HepG2 (cell line): ENCODE data around the gene CDK13. TPM values are rescaled to one million over a fixed set of nuclear protein-coding genes. Genes with fewer than 3 reads are reported as not detected.

ENCODE experiments used
- AGO2 ChIP-seq: fragments of 200-400 bp; formaldehyde crosslinking; optimal IDR thresholded peaks from 2 replicates; pipeline ENCODE3; 2017; ENCODE audit warnings: mild to moderate bottlenecking, low read depth, low read length, moderate library complexity
- ATAD3A ChIP-seq: sonication (generic); formaldehyde crosslinking; IDR thresholded peaks from 2 replicates; pipeline ENCODE4 v1.4.0; 2020; ENCODE audit warnings: missing genetic modification reagents
- BRF2 ChIP-seq: sonication (generic); formaldehyde crosslinking; IDR thresholded peaks from 2 replicates; pipeline ENCODE4 v1.8.1; 2022; ENCODE audit warnings: mild to moderate bottlenecking, missing genetic modification reagents
- CSRNP1 ChIP-seq: sonication (generic); formaldehyde crosslinking; IDR thresholded peaks from 2 replicates; pipeline ENCODE4 v1.8.1; 2023; ENCODE audit warnings: mild to moderate bottlenecking, missing genetic modification reagents
- ISX ChIP-seq: sonication (generic); formaldehyde crosslinking; conservative IDR thresholded peaks from 2 replicates; pipeline ENCODE4 v1.5.0; 2020; ENCODE audit warnings: missing genetic modification reagents
- KDM5B ChIP-seq: sonication (generic); formaldehyde crosslinking; IDR thresholded peaks from 2 replicates; pipeline ENCODE4 v1.4.0; 2020; ENCODE audit warnings: missing genetic modification reagents, mild to moderate bottlenecking, borderline replicate concordance
- NAIF1 ChIP-seq: sonication (generic); formaldehyde crosslinking; IDR thresholded peaks from 2 replicates; pipeline ENCODE4 v1.5.0; 2020; ENCODE audit warnings: mild to moderate bottlenecking, missing genetic modification reagents, borderline replicate concordance
- NR2F1 ChIP-seq, 2 experiments: fragments of 450-650 bp in 1 of 2; formaldehyde crosslinking in 1 of 2; IDR thresholded peaks; 2 replicates each; pipeline versions ENCODE4 v1.5.0 to v1.6.1; 2016 to 2020; ENCODE audit warnings: mild to moderate bottlenecking in 1 of 2, missing compliant biosample characterization in 1 of 2, missing genetic modification reagents in 1 of 2, moderate library complexity in 1 of 2
- SNRNP70 ChIP-seq: fragments of 200-400 bp; formaldehyde crosslinking; IDR thresholded peaks from 2 replicates; pipeline ENCODE4 v1.6.1; 2017; ENCODE audit warnings: mild to moderate bottlenecking, low read depth, low read length, moderate library complexity
- TRIM22 ChIP-seq: fragments of 450-650 bp; IDR thresholded peaks from 2 replicates; pipeline ENCODE4 v1.6.1; 2017
- U2AF1 ChIP-seq: fragments of 200-400 bp; formaldehyde crosslinking; optimal IDR thresholded peaks from 2 replicates; pipeline ENCODE3; 2017; ENCODE audit warnings: mild to moderate bottlenecking, low read depth, low read length
- U2AF2 ChIP-seq: fragments of 200-400 bp; formaldehyde crosslinking; IDR thresholded peaks from 2 replicates; pipeline ENCODE4 v1.6.1; 2017; ENCODE audit warnings: low read depth, mild to moderate bottlenecking, low read length
- ZBTB7A ChIP-seq: sonication (generic); formaldehyde crosslinking; IDR thresholded peaks from 2 replicates; pipeline ENCODE4 v1.8.0; 2022; ENCODE audit warnings: mild to moderate bottlenecking, missing genetic modification reagents
- ZC3H13 ChIP-seq: sonication (generic); formaldehyde crosslinking; IDR thresholded peaks from 2 replicates; pipeline ENCODE4 v1.8.1; 2023; ENCODE audit warnings: mild to moderate bottlenecking, missing genetic modification reagents, moderate library complexity
- ZFP90 ChIP-seq: sonication (generic); formaldehyde crosslinking; IDR thresholded peaks from 2 replicates; pipeline ENCODE4 v1.8.0; 2022; ENCODE audit warnings: missing genetic modification reagents, mild to moderate bottlenecking, inconsistent platforms, borderline replicate concordance
- ZNF3 ChIP-seq: IDR thresholded peaks from 2 replicates; pipeline ENCODE4 v1.7.0; 2017; ENCODE audit warnings: inconsistent platforms
- ZNF501 ChIP-seq: sonication (generic); formaldehyde crosslinking; IDR thresholded peaks from 2 replicates; pipeline ENCODE4 v1.5.1; 2020; ENCODE audit warnings: mild to moderate bottlenecking, moderate library complexity, missing genetic modification reagents
- ZNF547 ChIP-seq: sonication (generic); formaldehyde crosslinking; IDR thresholded peaks from 2 replicates; pipeline ENCODE4 v1.5.1; 2020; ENCODE audit warnings: mild to moderate bottlenecking, missing genetic modification reagents
- ZNF629 ChIP-seq: sonication (generic); formaldehyde crosslinking; conservative IDR thresholded peaks from 2 replicates; pipeline ENCODE4 v1.5.0; 2020; ENCODE audit warnings: missing genetic modification reagents
- polyA plus RNA-seq, 8 experiments: library from polyadenylated mRNA; depleted of rRNA in 3 of 8; stranded (reverse) in 7 of 8; unstranded in 1 of 8; fragments of >200 nt; fragmentation: Illumina TruSeq in 4 of 8; extraction: Trizol in 4 of 8; gene quantifications; 2 replicates each; pipeline versions ENCODE4 v1.2.1 to v1.2.3, GENCODE V29; 2011 to 2016; ENCODE audit warnings: low read depth in 4 of 8, missing spikeins in 1 of 8, mixed read lengths in 1 of 8; ENCODE audit not compliant: insufficient read depth in 1 of 8
- total RNA-seq, 5 experiments: library from RNA; depleted of rRNA; stranded (reverse); fragments of >200 nt; fragmentation: Illumina TruSeq; extraction: Trizol; gene quantifications; 2 replicates each; pipeline ENCODE4 v1.2.3, GENCODE V29; 2016; ENCODE audit warnings: low read depth in 1 of 5
- TF ChIP-seq, protein P1 (sequence below), 2 experiments: sonication (generic) in 1 of 2; formaldehyde crosslinking in 1 of 2; IDR thresholded peaks; 2 replicates each; pipeline versions ENCODE4 v1.5.1 to v1.6.1; 2011 to 2020; ENCODE audit warnings: borderline replicate concordance in 1 of 2, low read depth in 1 of 2, low read length in 1 of 2, mild to moderate bottlenecking in 1 of 2, missing genetic modification reagents in 1 of 2, moderate library complexity in 1 of 2

CDK13 gene
- total and polyA plus RNA-seq, 2 of the 13 experiments (the other 11 are each of a cell fraction or from before 2014, with no cell fraction given) = 21.0 to 40.9 TPM

DNA sequence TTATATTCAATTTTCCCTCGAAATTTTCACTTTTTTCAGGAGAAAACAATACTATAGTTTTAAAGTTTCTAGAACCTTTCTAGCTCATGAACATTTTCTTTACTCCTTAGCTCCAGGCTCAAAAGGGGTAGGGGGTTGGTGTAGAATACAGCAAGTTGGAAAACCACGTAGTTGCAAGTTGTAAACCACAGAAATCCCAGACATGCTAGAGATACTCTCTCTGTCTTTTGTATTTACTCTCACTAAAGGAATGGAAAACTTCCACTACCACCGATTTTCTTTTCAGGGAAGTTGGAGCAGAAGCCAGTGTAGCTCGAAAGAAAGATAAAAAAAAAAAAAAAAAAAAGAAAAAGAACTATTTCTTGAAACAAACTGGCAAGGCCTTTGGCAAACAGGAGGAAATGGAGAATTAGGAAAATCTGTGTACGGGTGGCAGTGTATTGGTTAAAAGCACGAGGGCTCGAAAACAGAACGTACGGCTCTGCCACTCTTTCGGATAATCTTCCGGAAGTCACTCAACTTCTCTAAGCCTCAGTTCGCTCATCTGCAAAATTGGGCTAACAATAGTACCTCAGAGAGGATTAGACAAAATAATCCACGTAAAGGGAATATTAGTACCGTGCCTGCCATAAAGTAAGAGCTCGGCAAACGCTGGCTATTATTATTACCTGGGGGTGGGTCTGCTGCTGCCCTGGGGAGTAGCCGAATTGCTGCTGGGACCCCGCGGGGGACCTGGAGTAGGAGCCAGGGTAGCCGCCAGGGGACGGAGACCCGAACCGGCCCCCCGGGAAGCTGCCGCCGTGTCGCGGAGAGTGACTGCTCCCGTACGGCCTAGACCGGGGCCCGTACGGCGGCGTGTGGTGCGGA, 183.7 kb downstream of the CDK13 start (continued):
- TF ChIP-seq ZFP90 (CRISPR knock-in tag) (0 out of 2 replicates have a peak, but pooled peaks have one; percentile 54), ZNF547 (CRISPR knock-in tag) (no peak), ZC3H13 (CRISPR knock-in tag) (no peak; the same call in 1 of the 2 replicates), TRIM22 (no peak), NAIF1 (CRISPR knock-in tag) (no peak; the same call in 1 of the 2 replicates), KDM5B (no peak), SNRNP70 (no peak), U2AF1 (peak; percentile 50), AGO2 (peak; percentile 86), CSRNP1 (peak; percentile 52; the same call in 1 of the 2 replicates), U2AF2 (no peak), BRF2 (no peak), NR2F1 (CRISPR knock-in tag; IDR thresholded peaks at IDR 0.05) (no peak), ZNF3 (peak; percentile 77; the same call in 1 of the 2 replicates), ZNF629 (CRISPR knock-in tag) (peak; percentile 41; the same call in 1 of the 2 replicates), ATAD3A (CRISPR knock-in tag) (no peak), ISX (CRISPR knock-in tag) (no peak), ZNF501 (CRISPR knock-in tag) (no peak), ZBTB7A (CRISPR knock-in tag) (0 out of 2 replicates have a peak, but pooled peaks have one; percentile 2)
- TF ChIP-seq, protein P1, sequence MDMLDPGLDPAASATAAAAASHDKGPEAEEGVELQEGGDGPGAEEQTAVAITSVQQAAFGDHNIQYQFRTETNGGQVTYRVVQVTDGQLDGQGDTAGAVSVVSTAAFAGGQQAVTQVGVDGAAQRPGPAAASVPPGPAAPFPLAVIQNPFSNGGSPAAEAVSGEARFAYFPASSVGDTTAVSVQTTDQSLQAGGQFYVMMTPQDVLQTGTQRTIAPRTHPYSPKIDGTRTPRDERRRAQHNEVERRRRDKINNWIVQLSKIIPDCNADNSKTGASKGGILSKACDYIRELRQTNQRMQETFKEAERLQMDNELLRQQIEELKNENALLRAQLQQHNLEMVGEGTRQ (IDR thresholded peaks at IDR 0.05; ENCODE audit: low read depth, low read length) = no peak
- TF ChIP-seq, protein P1 (CRISPR knock-in tag; IDR thresholded peaks at IDR 0.05; ENCODE audit: borderline replicate concordance) = no peak
